GM23338 (cell line): ENCODE data around the gene FNDC3B. TPM values are rescaled to one million over a fixed set of nuclear protein-coding genes. Genes with fewer than 3 reads are reported as not detected.

Source experiments
- ATAC-seq: fragments of 200-7000 bp; cut with Tn5 transposase; 3 replicates; pipeline ENCODE4 v1.9.1; 2020
- DNase-seq: peaks from one replicate; pipeline ENCODE4 v3.0.0-alpha.2; 2015; ENCODE audit warnings: low spot score
- H2AFZ ChIP-seq: fragments of 200-600 bp; sonication (generic); 2 replicates; pipeline ENCODE4 v1.8.0; 2016; ENCODE audit warnings: antibody characterized with exemption, mild to moderate bottlenecking, moderate library complexity
- H3F3A ChIP-seq: fragments of 200-600 bp; sonication (generic); replicated peaks from 2 replicates; pipeline ENCODE4 v1.8.0; 2017; ENCODE audit warnings: antibody characterized with exemption, mixed run types, low read depth
- H3K27ac ChIP-seq: fragments of 200-600 bp; sonication (generic); 2 replicates; pipeline ENCODE4 v1.6.1; 2016; ENCODE audit warnings: low read depth
- H3K27me3 ChIP-seq: fragments of 200-600 bp; sonication (generic); 2 replicates; pipeline ENCODE4 v1.8.0; 2016; ENCODE audit warnings: mild to moderate bottlenecking, mixed run types, moderate library complexity; ENCODE audit not compliant: insufficient read depth
- H3K36me3 ChIP-seq: fragments of 200-600 bp; sonication (generic); 2 replicates; pipeline ENCODE4 v1.8.0; 2016; ENCODE audit warnings: mild to moderate bottlenecking; ENCODE audit not compliant: insufficient read depth
- H3K4me1 ChIP-seq: fragments of 200-600 bp; sonication (generic); 2 replicates; pipeline ENCODE4 v1.8.0; 2016; ENCODE audit warnings: mild to moderate bottlenecking, moderate library complexity; ENCODE audit not compliant: insufficient read depth
- H3K4me2 ChIP-seq: fragments of 200-600 bp; sonication (generic); 2 replicates; pipeline ENCODE4 v1.7.1; 2017; ENCODE audit warnings: mixed run types
- H3K4me3 ChIP-seq: fragments of 200-600 bp; sonication (generic); 2 replicates; pipeline ENCODE4 v1.6.1; 2016; ENCODE audit warnings: mixed run types
- H3K79me2 ChIP-seq: fragments of 200-600 bp; sonication (generic); replicated peaks from 2 replicates; pipeline ENCODE4 v1.8.0; 2017; ENCODE audit warnings: mild to moderate bottlenecking; ENCODE audit not compliant: insufficient read depth
- H3K9me2 ChIP-seq: fragments of 200-600 bp; sonication (generic); 2 replicates; pipeline ENCODE4 v1.8.0; 2017; ENCODE audit not compliant: insufficient read depth
- H4K20me1 ChIP-seq: fragments of 200-600 bp; sonication (generic); replicated peaks from 2 replicates; pipeline ENCODE4 v1.8.0; 2017; ENCODE audit warnings: mild to moderate bottlenecking; ENCODE audit not compliant: insufficient read depth
- H3K27ac Mint-ChIP-seq: 2 replicates; pipeline ENCODE4 v1.8.0; 2020; ENCODE audit warnings: inconsistent platforms, mild to moderate bottlenecking, moderate library complexity, mixed read lengths
- H3K27me3 Mint-ChIP-seq: 3 replicates; pipeline ENCODE4 v1.8.0; 2022; ENCODE audit warnings: low read depth, mild to moderate bottlenecking, moderate library complexity, mixed read lengths, inconsistent platforms; ENCODE audit not compliant: insufficient read depth, poor library complexity
- H3K36me3 Mint-ChIP-seq: 3 replicates; pipeline ENCODE4 v1.8.0; 2021; ENCODE audit warnings: low read depth, mild to moderate bottlenecking, inconsistent platforms, moderate library complexity, mixed read lengths
- H3K4me1 Mint-ChIP-seq: 3 replicates; pipeline ENCODE4 v1.8.0; 2020; ENCODE audit warnings: mild to moderate bottlenecking, inconsistent platforms, mixed read lengths
- H3K4me3 Mint-ChIP-seq: 3 replicates; pipeline ENCODE4 v1.8.0; 2021; ENCODE audit warnings: moderate library complexity, mild to moderate bottlenecking, inconsistent platforms, mixed read lengths
- H3K9me3 Mint-ChIP-seq: 3 replicates; pipeline ENCODE4 v1.8.0; 2020; ENCODE audit warnings: moderate library complexity, mild to moderate bottlenecking, inconsistent platforms, mixed read lengths
- CTCF ChIP-seq, 2 experiments: fragments of 200-600 bp in 1 of 2; sonication (generic) in 1 of 2; conservative IDR thresholded peaks; 2 replicates each; pipeline versions ENCODE4 v1.5.1 to v1.6.1; 2016 to 2017; ENCODE audit warnings: antibody characterized with exemption in 2 of 2, low read depth in 2 of 2, mild to moderate bottlenecking in 2 of 2, moderate library complexity in 1 of 2
- EZH2 ChIP-seq: fragments of 200-600 bp; sonication (generic); IDR thresholded peaks from one replicate; pipeline ENCODE4 v1.8.0; 2017; ENCODE audit warnings: antibody characterized with exemption, mild to moderate bottlenecking, low read depth; ENCODE audit not compliant: unreplicated experiment
- REST ChIP-seq: IDR thresholded peaks from one replicate; pipeline ENCODE4 v1.6.1; 2018; ENCODE audit warnings: antibody characterized with exemption; ENCODE audit not compliant: unreplicated experiment
- ZNF114 ChIP-seq: fragments of 250-450 bp; sonication (Bioruptor Pico); IDR thresholded peaks from 2 replicates; pipeline ENCODE4 v1.5.0; 2020; ENCODE audit warnings: mild to moderate bottlenecking, moderate library complexity
- ZNF331 ChIP-seq: fragments of 250-450 bp; sonication (Bioruptor Pico); IDR thresholded peaks from 2 replicates; pipeline ENCODE4 v1.5.0; 2020; ENCODE audit warnings: low read depth, mild to moderate bottlenecking, moderate library complexity
- ZNF462 ChIP-seq: fragments of 250-450 bp; sonication (Bioruptor Pico); IDR thresholded peaks from 2 replicates; pipeline ENCODE4 v1.5.0; 2020; ENCODE audit warnings: mild to moderate bottlenecking, moderate library complexity
- polyA plus RNA-seq: library from polyadenylated mRNA; unstranded; fragments of >200 nt; fragmentation: Nextera tagmentation; extraction: Ambion mirVana; gene quantifications from 2 replicates; pipeline ENCODE4 v1.2.1, GENCODE V29; 2016
- total RNA-seq: library from RNA; depleted of rRNA; stranded (reverse); fragments of >200 nt; shearing (Covaris generic); gene quantifications from 2 replicates; pipeline ENCODE4 v1.2.3, GENCODE V29; 2014

Gene FNDC3B
- total and polyA plus RNA-seq, 2 experiments from 2014 or later: 19.1 to 55.4 TPM

GRCh38 chr3:172186607-172187006 lies 147.2 kb downstream of the FNDC3B start (continued):
- TF ChIP-seq ZNF462 (CRISPR knock-in tag) (no peak), EZH2 (no peak), REST (no peak)

- Mint-ChIP-seq H3K4me3 (no peak overlapping the region), H3K27me3 (no peaks in the 10 kb centered on the region), H3K4me1 (peaks cover 30% of the 10 kb centered on the region), H3K9me3 (no peaks in the 10 kb centered on the region), H3K27ac (no peak overlapping the region), H3K36me3 (no peaks in the 10 kb centered on the region)
- Histone ChIP-seq H2AFZ (no peak overlapping the region), H3K27me3 (no peaks in the 10 kb centered on the region), H3K9me2 (no peaks in the 10 kb centered on the region), H3K4me3 (no peak overlapping the region), H3F3A (no peaks in the 10 kb centered on the region), H3K4me1 (peaks cover 20% of the 10 kb centered on the region), H3K36me3 (no peaks in the 10 kb centered on the region), H4K20me1 (no peaks in the 10 kb centered on the region), H3K79me2 (peaks cover 61% of the 10 kb centered on the region), H3K4me2 (no peak overlapping the region), H3K27ac (no peak overlapping the region)
- no peak for DNase-seq
- no peak for ATAC-seq
- TF ChIP-seq ZNF331 (no peak), CTCF (conservative IDR thresholded peaks at IDR 0.05; ENCODE audit: low read depth in 2 of 2) (no peak), ZNF114 (no peak)
Measured at GRCh38 chr3:172187511-172187910, 148.1 kb downstream of the FNDC3B start.
